Hematopoietic multipotent progenitor cell treated with erythropoietin and hydrocortisone succinate and interleukin-3 and kit ligand, for 17 days (in vitro differentiated cells): Measurements from ENCODE around the gene RD3L.
A peak's percentile ranks its signal among the peaks of the same experiment; 100 is the strongest.
"Not testable (repeated sequence)": the region's sequence is repeated elsewhere in the genome, so short reads cannot be mapped to it uniquely, and the experiment has no call there.

Source experiments
- DNase-seq: peaks from one replicate; pipeline ENCODE4 v3.0.0-alpha.2; 2015; ENCODE audit warnings: low spot score

Gene RD3L

DNA sequence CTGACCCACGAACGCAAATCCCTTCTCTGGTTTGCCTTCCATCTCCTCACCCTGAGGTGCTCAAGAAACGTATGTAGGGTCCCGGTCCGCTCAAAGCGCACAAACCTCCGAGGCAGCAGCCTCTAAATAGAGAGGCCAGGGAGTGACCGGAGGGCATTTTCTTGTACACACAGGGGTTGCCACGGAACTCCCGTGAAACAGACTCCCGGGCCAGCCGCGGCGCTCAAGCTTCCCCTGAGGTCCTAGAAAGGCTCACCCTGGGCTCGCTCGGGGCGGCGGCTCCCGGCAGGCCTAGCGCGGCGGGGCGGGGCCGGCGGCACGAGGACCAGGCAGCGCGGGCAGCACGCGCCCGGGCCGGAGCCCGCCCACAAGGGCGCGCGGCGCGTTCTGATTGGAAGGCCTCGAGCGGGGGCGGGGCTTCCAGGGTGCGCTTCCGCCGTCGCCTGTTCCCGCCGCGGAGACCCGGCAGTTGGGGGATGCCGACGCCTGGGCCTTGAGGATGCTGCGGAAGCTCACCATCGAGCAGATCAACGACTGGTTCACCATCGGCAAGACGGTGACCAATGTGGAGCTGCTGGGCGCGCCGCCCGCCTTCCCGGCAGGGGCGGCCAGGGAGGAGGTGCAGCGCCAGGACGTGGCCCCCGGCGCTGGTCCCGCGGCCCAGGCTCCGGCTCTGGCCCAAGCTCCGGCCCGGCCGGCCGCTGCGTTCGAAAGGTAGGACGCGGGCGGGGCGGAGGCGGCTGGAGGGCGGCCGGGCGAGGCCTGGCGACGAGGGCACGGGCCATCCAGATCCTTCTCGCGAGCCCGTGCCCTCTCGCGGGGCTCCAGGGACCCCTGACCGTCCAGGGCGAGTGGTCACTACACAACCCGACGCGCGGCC is 14.1 kb downstream of the RD3L start, which contains the start of gene TDRD9:
Gene TDRD9, plus strand, starts transcription at position 446 of the 880 bp plus-strand sequence. Its CDS starts 54 bp downstream, at position 500.
- DNase-seq, result no peak

DNA sequence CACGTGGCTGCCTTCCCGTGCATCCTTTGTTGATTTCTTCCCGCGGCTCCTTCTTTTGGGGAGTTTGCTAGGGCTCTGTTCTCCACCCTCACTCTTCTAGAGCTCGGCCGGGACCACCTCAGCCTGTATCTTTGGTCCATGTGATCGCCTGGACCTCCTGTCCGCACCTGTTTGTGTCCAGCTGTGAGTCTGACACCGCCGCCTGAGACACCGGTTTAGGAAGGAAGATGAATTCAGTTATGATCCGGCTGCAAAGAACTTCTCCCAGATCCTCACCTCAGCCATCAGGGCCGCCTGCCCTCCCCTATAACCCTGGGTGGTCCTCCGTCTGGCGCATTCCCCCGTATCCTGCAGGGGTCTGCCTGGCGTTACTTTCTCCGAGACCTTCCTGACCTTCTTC is 14.8 kb downstream of the RD3L start:
- no peak for DNase-seq

DNA sequence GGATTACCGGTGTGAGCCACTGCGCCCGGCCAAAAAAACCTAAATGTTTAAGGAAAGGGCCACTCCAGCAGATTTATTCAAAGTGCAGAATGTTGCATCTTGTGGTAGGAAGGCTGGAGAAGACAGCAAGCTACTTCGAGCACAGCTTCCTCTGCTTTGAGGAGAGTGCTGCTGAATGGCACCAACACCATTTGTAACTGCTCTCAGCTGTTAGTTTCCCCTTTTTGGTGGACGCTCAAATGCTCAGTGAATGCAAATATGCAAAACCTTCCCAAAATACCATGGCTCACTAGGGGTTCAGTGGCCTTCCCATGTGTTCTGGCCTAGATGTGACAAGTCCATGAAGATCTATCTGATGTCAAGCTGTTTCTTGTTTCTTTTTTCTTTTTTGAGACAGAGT is 17.0 kb downstream of the RD3L start:
- no peak for DNase-seq

DNA sequence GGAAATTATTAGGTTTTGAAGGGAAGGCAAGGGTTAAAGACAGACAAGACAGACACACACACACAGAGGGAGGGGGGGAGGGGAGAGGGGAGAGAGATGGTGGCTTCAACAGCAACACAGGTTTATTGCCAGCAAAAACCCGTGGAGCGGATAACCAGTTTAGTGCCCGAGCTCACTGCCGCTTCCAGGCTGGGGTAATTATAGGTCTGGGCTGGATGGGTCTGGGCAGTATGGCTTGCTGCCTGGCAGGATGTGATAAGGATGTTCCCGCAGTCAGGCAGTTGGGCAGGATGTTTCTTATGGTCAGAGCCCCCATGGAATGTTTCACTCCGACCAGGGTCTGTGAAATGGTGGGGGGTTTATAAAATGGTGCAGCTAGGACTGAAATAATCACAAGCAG is 18.5 kb downstream of the RD3L start:
- DNase-seq, result no peak

DNA sequence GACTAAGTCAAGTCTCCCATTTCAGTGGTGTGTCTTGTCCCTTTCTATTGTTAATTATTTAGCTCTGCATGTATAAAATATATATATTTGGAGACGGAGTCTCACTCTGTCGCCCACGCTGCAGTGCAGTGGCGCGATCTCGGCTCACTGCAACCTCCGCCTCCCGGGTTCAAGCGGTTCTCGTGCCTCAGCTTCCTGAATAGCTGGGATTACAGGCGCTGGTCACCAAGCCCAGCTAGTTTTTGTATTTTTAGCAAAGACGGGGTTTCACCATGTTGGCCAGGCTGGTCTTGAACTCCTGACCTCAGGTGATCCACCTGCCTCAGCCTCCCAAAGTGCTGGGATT is 20.5 kb downstream of the RD3L start:
- DNase-seq, result not testable (repeated sequence)

DNA sequence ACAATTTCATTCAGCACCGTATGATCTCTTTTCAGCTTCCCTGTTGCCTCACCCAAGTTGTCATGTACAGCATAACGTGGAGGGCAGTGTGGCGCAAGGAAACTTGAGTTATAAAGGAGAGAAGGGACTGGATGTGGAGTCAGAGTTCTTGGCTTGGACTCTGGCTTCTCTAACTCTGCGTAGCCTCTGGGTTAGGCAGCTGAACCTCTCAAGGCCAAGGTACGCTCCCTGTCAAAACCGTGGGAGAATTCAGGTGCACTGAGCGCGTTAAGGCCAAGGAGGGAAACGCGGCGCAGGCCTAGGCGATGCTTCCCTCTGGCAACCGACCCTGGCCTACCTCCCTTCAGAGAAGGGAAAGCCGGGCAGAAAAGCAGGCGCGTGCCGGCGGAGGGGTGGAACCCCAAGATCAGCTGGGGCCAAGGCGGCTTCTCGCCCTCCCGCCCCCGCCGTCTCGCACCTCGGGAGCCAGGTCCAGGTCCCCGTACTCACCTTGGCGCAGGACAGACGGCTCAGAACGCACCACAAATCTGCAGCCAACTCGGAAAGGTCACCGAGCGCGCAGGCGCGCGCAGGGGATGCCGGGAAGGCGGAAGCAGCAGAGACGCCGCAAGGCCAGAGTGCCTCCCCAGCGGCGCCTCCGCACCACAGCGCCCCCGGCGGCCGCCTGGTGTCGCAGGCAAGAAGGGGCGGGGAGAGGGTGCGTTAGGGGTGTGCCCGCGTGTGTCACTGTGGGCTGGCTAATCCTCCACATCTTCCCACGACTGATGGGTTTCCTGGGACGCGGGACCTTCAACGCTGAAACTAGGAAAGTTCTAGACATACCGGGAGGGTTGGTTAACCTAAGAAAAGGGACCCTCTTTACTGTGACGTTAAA is 21.1 kb downstream of the RD3L start:
- DNase-seq, result peak; percentile 97

DNA sequence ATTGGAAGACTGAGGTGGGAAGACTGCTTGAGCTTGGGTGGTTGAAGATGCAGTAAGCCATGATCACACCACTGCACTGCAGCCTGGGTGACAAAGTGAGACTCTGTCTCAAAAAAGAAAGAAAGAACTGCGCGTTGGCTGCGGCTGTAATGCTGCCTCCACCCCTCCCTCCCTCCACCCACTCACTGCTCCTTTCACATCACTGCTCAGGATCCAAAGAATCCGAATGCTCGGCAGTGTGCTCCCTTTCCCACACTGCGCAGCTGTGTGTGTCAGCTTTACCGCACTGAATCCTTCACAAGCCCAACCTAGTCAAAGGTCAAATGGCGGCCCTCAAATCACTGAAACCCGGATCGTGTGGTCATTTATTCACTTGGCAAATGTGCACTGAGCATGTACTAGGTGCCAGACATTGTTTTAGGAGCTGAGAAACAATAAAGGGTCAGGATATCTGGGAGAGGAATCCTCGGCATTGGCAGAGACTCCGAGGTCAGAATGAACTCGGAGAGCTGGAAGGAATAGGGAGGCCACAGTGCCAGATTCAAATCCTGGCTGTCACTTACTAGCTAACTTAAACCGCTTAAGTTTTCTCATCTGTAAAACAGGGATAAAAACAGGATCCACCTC is 25.6 kb downstream of the RD3L start:
- DNase-seq, result no peak

DNA sequence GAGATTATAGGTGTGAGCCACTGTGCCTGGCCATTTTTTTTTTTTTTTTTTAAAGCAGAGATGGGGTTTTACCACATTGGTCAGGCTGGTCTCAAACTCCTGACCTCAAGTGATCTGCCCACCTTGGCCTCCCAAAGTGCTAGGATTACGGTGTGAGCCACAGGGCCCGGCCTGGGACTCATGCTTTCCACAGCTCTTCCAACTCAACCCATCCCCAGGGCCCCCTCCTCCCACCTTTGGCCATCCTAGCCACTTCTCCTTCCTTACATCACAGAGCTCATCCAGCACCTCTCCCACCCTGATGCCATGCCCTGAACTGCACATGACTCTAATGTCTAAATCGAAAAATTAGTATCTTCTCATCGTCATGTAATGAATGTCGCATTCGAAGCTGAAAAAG is 26.7 kb downstream of the RD3L start:
- no peak for DNase-seq

DNA sequence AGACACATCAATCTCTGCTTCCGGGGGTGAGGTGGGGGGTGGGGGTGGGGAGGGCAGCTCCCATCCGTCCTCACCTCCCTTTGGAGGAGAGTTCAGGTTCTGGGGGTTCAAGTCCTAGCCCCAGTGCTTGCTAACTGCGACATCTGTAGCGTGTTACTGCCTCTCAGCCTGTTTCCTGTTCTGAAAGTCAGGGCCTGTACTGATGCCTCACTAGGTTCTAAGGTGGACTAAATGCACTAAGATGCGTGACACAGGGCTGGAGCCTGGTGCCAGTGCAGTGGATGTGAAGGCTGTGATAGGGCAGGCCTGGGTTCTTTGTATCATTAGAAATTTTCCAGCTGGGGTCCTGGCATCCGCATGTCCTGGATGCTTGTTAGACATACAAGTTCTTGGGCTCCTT is 31.3 kb downstream of the RD3L start:
- no peak for DNase-seq

DNA sequence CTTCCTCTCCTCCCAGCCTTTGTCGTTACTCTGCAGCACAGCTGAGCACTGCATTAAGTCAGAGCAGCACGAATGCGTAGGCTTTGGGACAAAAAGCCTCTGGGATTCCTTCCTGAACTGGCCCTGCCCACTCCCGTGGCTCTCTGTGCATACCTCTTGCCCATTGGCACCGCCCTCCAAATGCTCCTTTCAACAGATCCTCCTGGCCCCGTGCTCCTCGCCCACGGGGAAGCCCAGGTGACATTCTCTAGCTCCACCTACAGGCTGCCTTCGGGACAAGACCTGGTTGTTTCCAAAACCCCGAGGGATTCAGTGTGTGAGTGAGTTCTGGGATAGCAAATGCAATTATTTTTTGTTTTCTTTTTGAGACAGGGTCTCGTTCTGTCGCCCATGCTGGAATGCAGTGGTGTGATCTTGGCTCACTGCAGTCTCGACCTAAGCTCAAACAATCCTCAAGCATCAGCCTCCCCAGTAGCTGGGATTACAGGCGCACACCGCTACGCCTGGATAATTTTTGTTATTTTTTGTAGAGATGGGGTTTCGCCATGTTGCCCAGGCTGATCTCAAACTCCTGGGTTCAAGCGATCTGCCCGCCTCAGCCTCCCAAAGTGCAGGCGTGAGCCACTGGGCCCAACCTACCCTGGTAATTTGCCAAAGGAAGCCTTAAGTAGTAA is 31.9 kb downstream of the RD3L start:
- DNase-seq, result peak; percentile 75

DNA sequence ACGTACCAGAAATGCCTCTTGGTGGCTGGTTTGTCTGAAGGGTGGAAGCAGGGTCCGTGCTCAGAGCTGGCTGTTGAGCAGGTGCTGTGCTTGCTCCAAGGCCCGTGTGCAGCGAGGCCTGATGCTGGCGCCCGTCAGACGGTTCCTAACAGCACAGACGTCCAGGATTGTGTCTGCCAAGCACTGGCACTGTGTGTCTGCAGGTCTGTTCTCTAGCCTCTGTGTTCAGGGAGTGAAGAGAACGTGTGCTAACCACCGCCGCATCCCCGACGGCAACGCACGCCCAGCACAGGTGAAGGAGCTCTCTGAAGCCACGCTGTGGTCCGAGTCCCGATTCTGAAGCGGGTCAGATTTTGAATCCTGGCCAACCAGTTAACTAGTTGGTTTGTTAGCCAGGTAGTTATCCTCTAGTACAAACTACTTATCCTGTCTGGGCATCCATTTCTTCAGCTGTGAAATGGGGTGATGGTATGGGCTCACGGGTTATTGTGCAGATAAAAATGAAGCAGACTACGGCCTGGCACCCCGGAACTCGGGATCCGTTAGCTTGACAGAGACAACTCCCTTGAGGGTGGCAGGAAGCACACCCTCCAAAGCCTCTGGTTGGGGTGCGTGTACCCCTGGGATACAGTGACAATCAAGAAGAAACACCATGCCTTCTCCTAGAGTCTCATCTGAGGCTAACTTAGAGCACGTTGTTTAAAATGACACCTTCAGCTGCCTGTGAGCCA is 32.6 kb downstream of the RD3L start:
- no peak for DNase-seq

DNA sequence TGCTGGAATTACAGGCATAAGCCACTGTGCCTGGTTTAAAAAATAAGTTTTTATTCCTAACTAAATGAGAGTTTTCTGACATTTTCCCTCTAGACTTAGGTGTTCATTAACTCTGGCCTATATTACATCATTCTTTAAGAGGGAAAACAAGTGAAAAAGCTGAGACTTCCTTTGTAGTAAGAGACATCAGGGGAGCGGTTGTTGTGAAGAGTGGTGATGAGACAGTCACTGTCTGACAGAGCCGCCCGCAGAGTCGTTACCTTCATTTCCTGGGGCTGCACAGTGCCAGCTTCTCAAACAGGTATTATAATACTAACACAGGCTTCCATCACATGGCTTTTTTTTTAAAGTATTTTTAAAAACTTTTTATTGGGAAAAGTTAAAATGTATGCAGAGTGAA is 33.7 kb downstream of the RD3L start:
- DNase-seq, result no peak

DNA sequence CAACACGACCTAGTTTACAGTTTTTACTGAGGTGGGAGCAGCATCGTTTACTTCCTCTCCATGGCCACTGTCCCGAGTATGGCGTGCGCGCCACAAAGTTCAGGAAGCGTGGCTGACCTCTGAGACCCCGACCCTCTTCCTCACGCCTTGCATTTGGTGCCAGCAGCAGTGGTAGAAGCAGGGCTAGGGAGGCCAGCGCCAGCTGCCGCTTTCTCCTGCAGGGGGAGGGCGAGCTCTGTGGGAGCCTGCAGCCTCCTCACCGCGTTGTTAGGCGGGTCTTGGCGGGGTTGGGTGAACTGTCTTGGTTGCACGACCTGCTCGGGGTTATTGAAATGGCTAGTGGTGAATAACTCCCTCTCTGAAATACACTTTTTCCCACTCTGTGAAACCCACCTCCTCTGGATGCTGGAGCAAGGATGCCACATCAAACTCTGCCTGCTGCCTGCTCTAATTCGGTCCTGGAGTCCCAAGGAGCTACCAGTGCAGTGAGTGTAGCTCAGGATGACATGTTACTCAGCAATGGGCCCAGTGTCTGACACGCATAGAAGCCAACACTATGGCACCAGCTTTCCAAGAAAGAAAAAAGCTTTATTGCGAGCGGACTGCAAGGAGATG is 36.4 kb downstream of the RD3L start:
- DNase-seq, result no peak

DNA sequence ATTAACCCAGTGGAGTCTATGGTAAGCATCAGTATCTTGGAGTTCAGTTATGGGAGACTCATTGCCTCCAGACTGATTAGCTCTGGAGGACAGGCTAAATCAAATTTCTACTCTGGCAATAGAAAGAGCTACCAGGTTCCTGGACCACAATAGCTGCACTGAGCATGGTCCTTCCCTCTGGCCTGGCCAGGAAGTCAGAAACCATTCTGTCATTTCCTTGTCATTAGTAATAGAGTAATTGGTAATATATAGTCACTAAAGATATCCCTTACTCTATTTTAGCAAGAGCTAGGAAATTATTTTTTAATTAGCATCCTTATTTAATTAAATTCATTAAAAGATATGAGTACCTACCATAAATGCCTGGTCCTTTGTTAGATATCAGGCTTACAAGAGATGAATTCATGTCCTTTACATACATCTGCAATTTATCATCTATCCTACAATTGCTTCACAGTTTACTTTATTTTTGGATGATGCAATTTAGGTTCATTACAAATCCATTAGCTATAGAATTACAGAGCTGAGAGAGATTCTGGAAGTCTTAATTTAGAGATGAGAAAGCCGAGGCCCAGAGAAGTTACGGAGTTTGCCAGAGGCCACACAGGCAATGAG is 37.7 kb downstream of the RD3L start:
- DNase-seq, result no peak

DNA sequence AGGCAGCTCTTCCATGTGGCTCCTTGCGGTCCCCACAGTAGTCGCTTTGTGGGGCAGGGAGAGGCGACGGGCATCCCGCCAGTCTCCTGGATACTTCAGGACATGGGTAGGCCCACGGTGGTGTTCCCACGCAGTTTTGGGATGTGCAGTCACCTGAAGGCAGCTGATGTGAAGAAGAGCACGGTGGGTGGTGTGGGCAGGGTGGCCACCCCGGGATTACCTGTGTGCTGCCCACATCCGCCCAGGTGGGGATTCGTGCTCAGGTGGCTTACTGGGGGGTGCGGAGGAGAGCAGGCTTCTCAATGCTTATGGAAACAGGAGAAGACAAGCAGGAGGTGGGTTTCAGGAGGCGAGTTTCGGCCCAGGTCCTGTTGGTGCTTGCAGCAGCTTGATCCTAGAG is 42.5 kb downstream of the RD3L start:
- DNase-seq, result no peak

DNA sequence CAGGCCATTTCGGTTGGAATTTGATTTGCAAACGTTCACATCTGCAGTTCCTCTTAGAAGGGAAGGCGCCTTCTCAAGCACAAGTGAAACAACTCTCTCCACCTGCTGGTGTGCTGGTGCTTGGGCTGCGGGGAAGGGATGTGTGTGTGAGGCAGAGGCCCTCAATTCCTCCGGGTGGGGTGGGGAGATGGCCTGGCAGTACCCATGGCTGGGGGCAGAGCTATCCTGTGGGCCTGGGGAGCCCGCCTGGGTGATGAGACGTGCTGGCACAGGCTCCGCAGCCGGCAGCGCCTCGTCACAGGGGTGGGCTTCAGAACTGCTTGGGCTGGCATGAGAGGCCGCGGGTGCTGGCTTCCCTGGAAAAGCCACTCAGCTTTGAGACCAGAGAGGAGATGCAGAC is 43.0 kb downstream of the RD3L start:
- DNase-seq, result no peak

DNA sequence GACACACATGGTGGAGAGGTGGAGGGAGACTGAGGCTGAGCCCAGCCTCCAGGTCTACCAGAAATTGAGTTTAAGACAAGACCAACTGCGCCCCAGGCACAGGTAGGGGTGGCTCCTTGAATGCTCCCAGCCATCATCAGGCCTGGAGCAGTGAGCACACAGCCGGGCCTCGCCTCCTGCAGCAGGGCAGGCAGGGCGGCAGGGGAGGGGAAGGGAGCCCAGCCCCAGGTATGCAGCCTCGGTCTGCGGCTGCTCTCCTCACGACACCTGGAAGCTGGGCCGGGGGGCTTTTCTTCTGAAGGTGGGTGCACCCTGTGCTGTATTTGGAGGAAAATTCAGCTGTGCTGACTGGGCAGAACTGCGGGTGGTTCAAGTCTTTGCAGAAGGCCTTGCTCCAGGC is 43.6 kb downstream of the RD3L start:
- DNase-seq, result no peak

DNA sequence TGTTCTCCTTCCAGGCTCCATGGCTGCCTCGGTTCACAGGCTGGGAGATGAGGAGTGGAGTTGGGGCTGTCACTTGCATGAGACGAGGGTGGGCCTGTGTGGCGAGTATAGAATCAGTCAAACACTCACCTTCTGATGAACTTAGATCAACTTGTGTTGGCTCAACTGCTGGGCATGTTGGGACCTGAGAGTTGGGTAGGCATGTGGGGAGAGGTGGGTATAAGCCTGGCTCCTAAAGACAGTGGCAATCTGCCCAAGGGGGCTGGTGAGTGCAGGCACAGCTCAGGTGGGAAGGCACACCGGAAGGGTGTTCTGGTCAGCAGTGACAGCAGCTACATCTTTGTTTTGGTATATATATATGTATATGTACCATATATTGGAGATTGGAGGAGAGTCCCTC is 44.1 kb downstream of the RD3L start:
- no peak for DNase-seq

DNA sequence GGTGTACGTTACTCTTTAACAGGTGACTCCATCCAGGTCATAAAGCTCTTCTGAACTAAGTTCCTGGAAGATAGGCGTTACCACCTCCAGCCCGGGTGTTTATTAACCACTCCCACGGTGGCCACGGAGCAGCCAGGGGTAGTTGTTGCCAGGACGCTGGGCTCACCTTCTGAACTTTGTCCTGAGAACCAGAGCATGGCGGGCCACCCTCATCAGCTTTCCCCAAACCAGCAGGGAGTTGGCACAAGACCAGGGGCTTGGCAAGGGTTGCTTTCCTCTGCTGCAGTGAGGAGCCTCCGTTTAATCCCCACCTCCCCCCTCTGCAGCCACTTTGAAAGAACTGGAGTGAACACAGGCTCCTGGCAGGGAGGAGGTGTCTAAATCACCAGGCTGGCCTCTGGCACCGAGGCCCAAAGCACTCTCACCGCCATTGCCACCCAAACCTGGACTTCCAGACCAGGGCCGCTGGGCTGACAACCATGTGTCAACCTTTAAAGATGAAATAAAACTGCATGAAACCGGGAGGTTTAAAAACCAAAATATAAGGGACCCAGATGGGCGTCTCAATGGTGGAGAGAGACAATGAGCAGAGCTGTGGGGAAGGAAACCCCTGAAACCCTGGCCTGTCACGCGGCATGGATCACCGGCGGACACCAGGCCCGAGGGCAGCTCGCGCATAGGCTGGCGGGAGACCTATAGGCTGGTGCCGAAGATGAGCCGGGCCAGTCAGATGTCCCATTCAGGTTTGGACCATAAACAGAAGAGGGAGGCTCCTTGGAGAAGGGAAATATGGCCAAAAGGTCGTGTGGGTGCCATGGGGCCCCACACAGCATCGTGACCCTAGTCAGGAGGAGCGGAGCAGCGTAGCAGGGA is 45.0 kb downstream of the RD3L start:
- DNase-seq, result no peak

DNA sequence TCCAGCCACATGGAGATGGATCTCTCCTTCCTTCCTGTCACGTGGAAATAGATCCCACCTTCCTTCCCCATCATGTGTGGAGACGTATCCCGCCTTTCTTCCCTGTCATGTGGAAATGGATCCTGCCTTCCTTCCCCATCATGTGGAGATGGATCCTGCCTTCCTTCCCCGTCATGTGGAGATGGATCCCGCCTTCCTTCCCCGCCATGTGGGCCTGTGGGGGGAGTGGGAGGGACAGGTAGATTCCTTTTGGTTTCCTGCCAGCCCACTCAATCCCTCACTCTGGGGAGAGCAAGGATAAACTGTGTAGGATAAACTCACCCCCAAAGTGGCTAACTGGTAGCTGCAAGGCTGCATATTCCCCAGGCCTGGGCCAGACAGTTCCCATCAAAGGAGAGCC is 45.8 kb downstream of the RD3L start:
- DNase-seq, result no peak
